Peyer's patch (tissue), 4 donors: Measurements from ENCODE around the gene PASK. TPM values are rescaled to one million over a fixed set of nuclear protein-coding genes. Genes with fewer than 3 reads are reported as not detected.

Experiments
- DNase-seq, 3 donors: peaks; one replicate each; pipeline ENCODE4 v3.0.0-alpha.2; 2017 to 2019
- H3K27ac ChIP-seq, 4 donors: fragments of 200-600 bp; sonication (generic); one replicate each; pipeline ENCODE4 v1.5.1; 2016 to 2019
- H3K27me3 ChIP-seq, 2 donors: fragments of 200-600 bp; sonication (generic); one replicate each; pipeline ENCODE4 v1.5.1; 2019
- H3K36me3 ChIP-seq, 3 donors: fragments of 200-600 bp; sonication (generic); one replicate each; pipeline ENCODE4 v1.5.1; 2016 to 2019
- H3K4me1 ChIP-seq, 4 donors: fragments of 200-600 bp; sonication (generic); one replicate each; pipeline ENCODE4 v1.5.1; 2016 to 2019
- H3K4me3 ChIP-seq, 4 donors: fragments of 200-600 bp; sonication (generic); 1 replicate in 3 of 4; 2 replicates in 1 of 4; pipeline ENCODE4 v1.5.1; 2016 to 2019; ENCODE audit warnings: mild to moderate bottlenecking in 1 of 4
- H3K9me3 ChIP-seq, 4 donors: fragments of 200-600 bp; sonication (generic); one replicate each; pipeline ENCODE4 v1.5.1; 2016 to 2019; ENCODE audit warnings: mild to moderate bottlenecking in 1 of 4
- POLR2A ChIP-seq, 2 donors: fragments of 450-650 bp; IDR thresholded peaks; one replicate each; pipeline ENCODE4 v1.5.1; 2017; ENCODE audit warnings: antibody characterized with exemption in 2 of 2, mild to moderate bottlenecking in 2 of 2, moderate library complexity in 2 of 2
- total RNA-seq, 4 donors: library from RNA; depleted of rRNA; stranded (reverse); fragments of >200 nt; gene quantifications; one replicate each; pipeline ENCODE4 v1.1.0, GENCODE V29; 2016
- TF ChIP-seq, protein P1 (sequence below), 6 experiments: fragments of 450-650 bp in 4 of 6; fragments of 200-600 bp in 2 of 6; sonication (generic) in 1 of 6; IDR thresholded peaks; one replicate each; pipeline ENCODE4 v1.5.1; 2017 to 2019; ENCODE audit warnings: antibody characterized with exemption in 6 of 6, mild to moderate bottlenecking in 3 of 6, moderate library complexity in 1 of 6

Gene PASK
- total RNA-seq, 4 donors from 2014 or later: 12.1 to 790 (median 26.7) TPM

DNA sequence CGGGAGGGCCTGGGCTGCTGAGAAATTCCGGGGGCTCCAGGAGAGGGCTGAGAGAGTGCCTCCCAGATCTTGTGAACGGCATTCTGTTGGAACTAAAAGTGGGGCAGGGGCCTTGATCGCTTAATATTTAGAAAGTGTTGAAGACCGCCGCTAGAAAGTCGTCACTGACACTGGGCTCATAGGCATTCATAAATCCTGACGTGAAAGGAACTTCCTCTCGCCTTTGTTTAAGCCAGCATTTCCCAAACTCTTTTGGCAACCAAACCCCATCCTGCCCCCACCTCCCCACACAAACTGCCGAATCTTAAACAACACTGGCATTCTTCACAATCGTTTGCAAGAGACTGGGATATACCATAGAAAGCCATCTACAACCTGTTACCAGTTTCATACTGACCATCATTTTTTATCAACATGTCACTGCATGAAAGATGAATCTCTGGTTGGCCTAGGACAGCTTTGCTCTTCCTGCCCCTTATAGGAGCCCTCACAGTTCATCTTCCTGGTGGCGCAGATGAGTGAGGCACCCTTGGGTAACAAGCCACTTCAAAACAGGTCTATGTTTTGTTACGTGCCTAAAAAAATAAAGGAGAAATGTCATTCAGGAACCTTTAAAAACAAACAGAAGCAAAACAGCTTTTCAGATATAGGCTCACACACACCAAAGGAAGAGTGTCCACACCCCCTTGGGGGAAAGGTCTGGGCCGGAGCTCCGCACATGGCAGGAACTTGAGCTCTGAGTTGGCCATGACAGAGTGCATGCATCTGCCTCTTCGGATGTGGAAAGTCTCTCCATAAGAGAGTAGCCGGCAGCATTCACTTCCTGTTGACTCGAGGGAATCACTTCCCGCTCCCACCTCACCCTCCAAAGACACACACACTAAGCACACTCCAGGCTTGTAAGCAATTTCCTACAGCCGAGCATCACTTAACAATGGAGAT lies 60.2 kb downstream of the PASK start:
- Histone ChIP-seq H3K9me3 (no peaks in the 10 kb centered on the region), H3K36me3 (peaks cover 0 to 81% (median 0%) of the 10 kb centered on the region in 3 donors), H3K4me3 (no peak overlapping the region), H3K27me3 (no peaks in the 10 kb centered on the region), H3K4me1 (no peaks in the 10 kb centered on the region), H3K27ac (peak overlapping the region in 1 of 4 donors; percentile 2)
- no peak for TF ChIP-seq POLR2A (IDR thresholded peaks at IDR 0.05)
- TF ChIP-seq, protein P1, sequence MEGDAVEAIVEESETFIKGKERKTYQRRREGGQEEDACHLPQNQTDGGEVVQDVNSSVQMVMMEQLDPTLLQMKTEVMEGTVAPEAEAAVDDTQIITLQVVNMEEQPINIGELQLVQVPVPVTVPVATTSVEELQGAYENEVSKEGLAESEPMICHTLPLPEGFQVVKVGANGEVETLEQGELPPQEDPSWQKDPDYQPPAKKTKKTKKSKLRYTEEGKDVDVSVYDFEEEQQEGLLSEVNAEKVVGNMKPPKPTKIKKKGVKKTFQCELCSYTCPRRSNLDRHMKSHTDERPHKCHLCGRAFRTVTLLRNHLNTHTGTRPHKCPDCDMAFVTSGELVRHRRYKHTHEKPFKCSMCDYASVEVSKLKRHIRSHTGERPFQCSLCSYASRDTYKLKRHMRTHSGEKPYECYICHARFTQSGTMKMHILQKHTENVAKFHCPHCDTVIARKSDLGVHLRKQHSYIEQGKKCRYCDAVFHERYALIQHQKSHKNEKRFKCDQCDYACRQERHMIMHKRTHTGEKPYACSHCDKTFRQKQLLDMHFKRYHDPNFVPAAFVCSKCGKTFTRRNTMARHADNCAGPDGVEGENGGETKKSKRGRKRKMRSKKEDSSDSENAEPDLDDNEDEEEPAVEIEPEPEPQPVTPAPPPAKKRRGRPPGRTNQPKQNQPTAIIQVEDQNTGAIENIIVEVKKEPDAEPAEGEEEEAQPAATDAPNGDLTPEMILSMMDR (IDR thresholded peaks at IDR 0.05): no peak
- no peak for DNase-seq

GRCh38 chr2:241088376-241088775 lies 60.9 kb downstream of the PASK start:
- Histone ChIP-seq H3K27ac (peak overlapping the region in 1 of 4 donors; percentile 2), H3K27me3 (no peaks in the 10 kb centered on the region), H3K4me1 (no peaks in the 10 kb centered on the region), H3K4me3 (no peak overlapping the region), H3K36me3 (peaks cover 0 to 74% (median 0%) of the 10 kb centered on the region in 3 donors), H3K9me3 (no peaks in the 10 kb centered on the region)
- TF ChIP-seq POLR2A (IDR thresholded peaks at IDR 0.05): no peak
- TF ChIP-seq, protein P1 (IDR thresholded peaks at IDR 0.05): no peak
- peak in 1 of 3 donors; percentile 37 for DNase-seq

GRCh38 chr2:241087420-241088268 lies 61.6 kb downstream of the PASK start:
- no peak overlapping the region for H3K27ac ChIP-seq
- H3K4me3 ChIP-seq: no peak overlapping the region
- no peaks in the 10 kb centered on the region for H3K9me3 ChIP-seq
- peaks cover 0 to 67% (median 0%) of the 10 kb centered on the region in 3 donors for H3K36me3 ChIP-seq
- DNase-seq: peak in 1 of 3 donors; percentile 41
- no peaks in the 10 kb centered on the region for H3K27me3 ChIP-seq
- TF ChIP-seq, protein P1 (IDR thresholded peaks at IDR 0.05): no peak
- TF ChIP-seq POLR2A (IDR thresholded peaks at IDR 0.05): no peak
- H3K4me1 ChIP-seq: no peaks in the 10 kb centered on the region

GRCh38 chr2:241084856-241085444 lies 64.3 kb downstream of the PASK start:
- TF ChIP-seq, protein P1 (IDR thresholded peaks at IDR 0.05): no peak
- no peak for TF ChIP-seq POLR2A (IDR thresholded peaks at IDR 0.05)
- DNase-seq: no peak
- Histone ChIP-seq H3K27ac (no peak overlapping the region), H3K4me1 (no peaks in the 10 kb centered on the region), H3K4me3 (no peak overlapping the region), H3K27me3 (no peaks in the 10 kb centered on the region), H3K9me3 (no peaks in the 10 kb centered on the region), H3K36me3 (peaks cover 0 to 46% (median 0%) of the 10 kb centered on the region in 3 donors)

DNA sequence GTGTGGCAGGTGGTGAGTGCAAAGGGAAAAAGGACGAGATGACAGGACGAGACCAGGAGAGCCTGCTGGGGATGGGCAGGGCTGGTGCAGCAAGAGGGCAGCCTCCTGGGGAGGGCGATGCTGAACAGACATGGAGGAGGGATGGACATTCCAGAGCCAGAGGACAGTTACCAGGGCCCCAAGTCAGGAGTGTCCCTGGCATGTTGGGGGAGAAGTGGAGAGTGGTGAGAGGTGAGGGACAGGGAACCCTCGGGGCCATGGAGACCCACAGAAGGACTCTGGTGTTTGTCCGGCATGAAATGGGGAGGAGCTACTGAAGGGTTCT lies 66.2 kb downstream of the PASK start:
- H3K9me3 ChIP-seq: no peaks in the 10 kb centered on the region

More for the DNA sequence above, 66.2 kb downstream of the PASK start:
- TF ChIP-seq, protein P1 (IDR thresholded peaks at IDR 0.05): no peak
- TF ChIP-seq POLR2A (IDR thresholded peaks at IDR 0.05): no peak
- no peak overlapping the region for H3K4me3 ChIP-seq
- no peak overlapping the region for H3K27ac ChIP-seq
- H3K36me3 ChIP-seq: peaks cover 0 to 27% (median 0%) of the 10 kb centered on the region in 3 donors
- H3K27me3 ChIP-seq: no peaks in the 10 kb centered on the region
- no peaks in the 10 kb centered on the region for H3K4me1 ChIP-seq
- DNase-seq: no peak
